Mucosa of stomach (tissue), 1 donor: ENCODE data around the gene OTUD5.

Experiments
- H3K27me3 ChIP-seq: one replicate; pipeline ENCODE4 v1.7.0; 2013; ENCODE audit warnings: mild to moderate bottlenecking, low read length; ENCODE audit not compliant: control insufficient read depth, insufficient read depth
- H3K36me3 ChIP-seq: one replicate; pipeline ENCODE4 v1.7.0; 2013; ENCODE audit warnings: low read length; ENCODE audit not compliant: control insufficient read depth, insufficient read depth
- H3K4me1 ChIP-seq: one replicate; pipeline ENCODE4 v1.7.0; 2013; ENCODE audit warnings: mild to moderate bottlenecking, low read length; ENCODE audit not compliant: control insufficient read depth, insufficient read depth
- H3K4me3 ChIP-seq: one replicate; pipeline ENCODE4 v1.7.0; 2013; ENCODE audit warnings: low read length
- H3K9ac ChIP-seq: one replicate; pipeline ENCODE4 v1.7.0; 2013; ENCODE audit warnings: mild to moderate bottlenecking, low read length, moderate library complexity
- H3K9me3 ChIP-seq: one replicate; pipeline ENCODE4 v1.7.0; 2013; ENCODE audit warnings: mild to moderate bottlenecking, low read length, moderate library complexity; ENCODE audit not compliant: control insufficient read depth
- donor health status: Pancreatic carcinoma.

OTUD5 gene

GRCh38 chrX:48945517-48946348 is 11.7 kb downstream of the OTUD5 start:
- Histone ChIP-seq H3K4me3 (no peak overlapping the region), H3K36me3 (no peaks in the 10 kb centered on the region), H3K4me1 (peaks cover 17% of the 10 kb centered on the region), H3K9me3 (no peaks in the 10 kb centered on the region), H3K27me3 (no peaks in the 10 kb centered on the region), H3K9ac (no peak overlapping the region)

GRCh38 chrX:48942895-48943294 is 14.5 kb downstream of the OTUD5 start:
- H3K27me3 ChIP-seq, result no peaks in the 10 kb centered on the region
- H3K36me3 ChIP-seq, result no peaks in the 10 kb centered on the region
- no peak overlapping the region for H3K9ac ChIP-seq
- H3K4me1 ChIP-seq, result peaks cover 17% of the 10 kb centered on the region
- no peaks in the 10 kb centered on the region for H3K9me3 ChIP-seq
- H3K4me3 ChIP-seq, result no peak overlapping the region

GRCh38 chrX:48940404-48940955 is 16.9 kb downstream of the OTUD5 start:
- peaks cover 22% of the 10 kb centered on the region for H3K4me1 ChIP-seq
- H3K27me3 ChIP-seq, result no peaks in the 10 kb centered on the region

GRCh38 chrX:48939524-48940228 is 17.7 kb downstream of the OTUD5 start:
- H3K9me3 ChIP-seq, result no peaks in the 10 kb centered on the region
- no peak overlapping the region for H3K9ac ChIP-seq
- H3K27me3 ChIP-seq, result no peaks in the 10 kb centered on the region
- no peaks in the 10 kb centered on the region for H3K36me3 ChIP-seq
- H3K4me3 ChIP-seq, result no peak overlapping the region
- peaks cover 22% of the 10 kb centered on the region for H3K4me1 ChIP-seq

More at GRCh38 chrX:48940404-48940955, 16.9 kb downstream of the OTUD5 start:
- Histone ChIP-seq H3K9me3 (no peaks in the 10 kb centered on the region), H3K9ac (no peak overlapping the region), H3K4me3 (no peak overlapping the region), H3K36me3 (no peaks in the 10 kb centered on the region)

GRCh38 chrX:48938721-48939425 is 18.5 kb downstream of the OTUD5 start:
- no peak overlapping the region for H3K4me3 ChIP-seq
- peaks cover 22% of the 10 kb centered on the region for H3K4me1 ChIP-seq
- H3K27me3 ChIP-seq, result no peaks in the 10 kb centered on the region
- H3K9me3 ChIP-seq, result no peaks in the 10 kb centered on the region
- H3K9ac ChIP-seq, result no peak overlapping the region
- no peaks in the 10 kb centered on the region for H3K36me3 ChIP-seq

- no peaks in the 10 kb centered on the region for H3K27me3 ChIP-seq
- peaks cover 16% of the 10 kb centered on the region for H3K4me1 ChIP-seq
- no peak overlapping the region for H3K4me3 ChIP-seq
- H3K9ac ChIP-seq, result peak overlapping the region; percentile 8
- H3K9me3 ChIP-seq, result no peaks in the 10 kb centered on the region
- no peaks in the 10 kb centered on the region for H3K36me3 ChIP-seq
These were observed 20.1 kb downstream of the OTUD5 start for GRCh38 chrX:48937054-48937907.

GRCh38 chrX:48936429-48937053 is 20.9 kb downstream of the OTUD5 start:
- Histone ChIP-seq H3K4me1 (peaks cover 10% of the 10 kb centered on the region), H3K9me3 (no peaks in the 10 kb centered on the region), H3K36me3 (no peaks in the 10 kb centered on the region), H3K27me3 (no peaks in the 10 kb centered on the region), H3K9ac (no peak overlapping the region), H3K4me3 (no peak overlapping the region)

- no peak overlapping the region for H3K9ac ChIP-seq
- H3K9me3 ChIP-seq, result no peaks in the 10 kb centered on the region
- no peaks in the 10 kb centered on the region for H3K36me3 ChIP-seq
- no peak overlapping the region for H3K4me3 ChIP-seq
- H3K27me3 ChIP-seq, result no peaks in the 10 kb centered on the region
- peaks cover 9% of the 10 kb centered on the region for H3K4me1 ChIP-seq
These were observed 22.1 kb downstream of the OTUD5 start for GRCh38 chrX:48935301-48935670.

GRCh38 chrX:48934581-48935300 is 22.7 kb downstream of the OTUD5 start:
- peaks cover 9% of the 10 kb centered on the region for H3K4me1 ChIP-seq
- no peaks in the 10 kb centered on the region for H3K9me3 ChIP-seq
- no peak overlapping the region for H3K4me3 ChIP-seq
- H3K9ac ChIP-seq, result no peak overlapping the region
- no peaks in the 10 kb centered on the region for H3K27me3 ChIP-seq
- H3K36me3 ChIP-seq, result no peaks in the 10 kb centered on the region

- H3K36me3 ChIP-seq, result no peaks in the 10 kb centered on the region
- peaks cover 9% of the 10 kb centered on the region for H3K4me1 ChIP-seq
These were observed 23.6 kb downstream of the OTUD5 start for GRCh38 chrX:48933757-48934156.

More at GRCh38 chrX:48933757-48934156, 23.6 kb downstream of the OTUD5 start:
- H3K9me3 ChIP-seq, result no peaks in the 10 kb centered on the region
- no peaks in the 10 kb centered on the region for H3K27me3 ChIP-seq
- no peak overlapping the region for H3K9ac ChIP-seq
- no peak overlapping the region for H3K4me3 ChIP-seq
